GM06990 (cell line): ENCODE results near the gene NSUN4.
"Not testable (repeated sequence)": the region's sequence is repeated elsewhere in the genome, so short reads cannot be mapped to it uniquely, and the experiment has no call there.

Source experiments
- DNase-seq: peaks from one replicate; pipeline ENCODE4 v3.0.0-alpha.2; 2011; ENCODE audit not compliant: insufficient read length; ENCODE audit errors: extremely low read depth
- H3K27me3 ChIP-seq: replicated peaks from 2 replicates; pipeline ENCODE4 v1.6.0; 2011; ENCODE audit warnings: low read length; ENCODE audit not compliant: control insufficient read depth, insufficient read depth
- H3K36me3 ChIP-seq: 2 replicates; pipeline ENCODE4 v1.5.1; 2011; ENCODE audit warnings: low read length; ENCODE audit not compliant: control insufficient read depth, insufficient read depth
- H3K4me3 ChIP-seq: replicated peaks from 2 replicates; pipeline ENCODE4 v1.5.1; 2011; ENCODE audit warnings: low read depth, mild to moderate bottlenecking, control low read depth, low read length
- TF ChIP-seq, protein P1 (sequence below): IDR thresholded peaks from 2 replicates; pipeline ENCODE4 v1.5.1; 2011; ENCODE audit warnings: low read length, control low read depth, mild to moderate bottlenecking, inconsistent platforms; ENCODE audit not compliant: insufficient read depth, poor library complexity, severe bottlenecking

The NSUN4 gene

DNA sequence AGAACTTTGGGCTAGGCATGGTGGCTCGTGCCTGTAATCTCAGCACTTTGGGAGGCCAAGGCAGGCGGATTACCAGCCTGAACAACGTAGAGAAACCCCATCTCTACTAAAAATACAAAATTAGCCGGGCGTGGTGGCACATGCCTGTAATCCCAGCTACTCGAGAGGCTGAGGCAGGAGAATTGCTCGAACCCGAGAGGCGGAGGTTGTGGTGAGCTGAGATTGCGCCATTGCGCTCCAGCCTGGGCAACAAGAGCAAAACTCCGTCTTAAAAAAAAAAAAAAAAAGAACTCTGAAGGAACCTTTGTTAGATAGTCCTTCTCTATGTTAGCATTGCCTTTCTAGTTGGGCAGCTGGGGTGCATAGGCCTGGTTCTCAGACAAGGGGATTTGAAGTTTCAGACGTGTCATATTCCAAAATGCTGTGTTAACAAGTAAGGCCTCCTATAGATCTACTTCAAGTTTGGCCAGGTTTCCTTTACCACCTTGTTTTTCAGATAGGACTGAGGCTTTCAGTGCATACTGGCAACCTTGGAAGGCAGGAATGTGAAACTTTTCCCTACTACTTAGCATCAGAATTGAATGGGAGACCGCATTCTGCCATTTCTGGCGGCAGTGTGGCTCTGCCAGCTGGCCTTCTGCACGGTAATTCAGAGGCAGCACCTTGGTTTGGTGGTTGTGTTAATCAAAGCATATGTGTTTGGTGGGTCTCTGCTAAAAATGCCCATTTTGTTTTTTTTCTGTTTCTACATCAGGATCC, 31.0 kb upstream of the NSUN4 start:
- Histone ChIP-seq H3K4me3 (no peak overlapping the region), H3K36me3 (peaks cover 12% of the 10 kb centered on the region), H3K27me3 (no peaks in the 10 kb centered on the region)
- TF ChIP-seq, protein P1, sequence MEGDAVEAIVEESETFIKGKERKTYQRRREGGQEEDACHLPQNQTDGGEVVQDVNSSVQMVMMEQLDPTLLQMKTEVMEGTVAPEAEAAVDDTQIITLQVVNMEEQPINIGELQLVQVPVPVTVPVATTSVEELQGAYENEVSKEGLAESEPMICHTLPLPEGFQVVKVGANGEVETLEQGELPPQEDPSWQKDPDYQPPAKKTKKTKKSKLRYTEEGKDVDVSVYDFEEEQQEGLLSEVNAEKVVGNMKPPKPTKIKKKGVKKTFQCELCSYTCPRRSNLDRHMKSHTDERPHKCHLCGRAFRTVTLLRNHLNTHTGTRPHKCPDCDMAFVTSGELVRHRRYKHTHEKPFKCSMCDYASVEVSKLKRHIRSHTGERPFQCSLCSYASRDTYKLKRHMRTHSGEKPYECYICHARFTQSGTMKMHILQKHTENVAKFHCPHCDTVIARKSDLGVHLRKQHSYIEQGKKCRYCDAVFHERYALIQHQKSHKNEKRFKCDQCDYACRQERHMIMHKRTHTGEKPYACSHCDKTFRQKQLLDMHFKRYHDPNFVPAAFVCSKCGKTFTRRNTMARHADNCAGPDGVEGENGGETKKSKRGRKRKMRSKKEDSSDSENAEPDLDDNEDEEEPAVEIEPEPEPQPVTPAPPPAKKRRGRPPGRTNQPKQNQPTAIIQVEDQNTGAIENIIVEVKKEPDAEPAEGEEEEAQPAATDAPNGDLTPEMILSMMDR: no peak
- DNase-seq: no peak

DNA sequence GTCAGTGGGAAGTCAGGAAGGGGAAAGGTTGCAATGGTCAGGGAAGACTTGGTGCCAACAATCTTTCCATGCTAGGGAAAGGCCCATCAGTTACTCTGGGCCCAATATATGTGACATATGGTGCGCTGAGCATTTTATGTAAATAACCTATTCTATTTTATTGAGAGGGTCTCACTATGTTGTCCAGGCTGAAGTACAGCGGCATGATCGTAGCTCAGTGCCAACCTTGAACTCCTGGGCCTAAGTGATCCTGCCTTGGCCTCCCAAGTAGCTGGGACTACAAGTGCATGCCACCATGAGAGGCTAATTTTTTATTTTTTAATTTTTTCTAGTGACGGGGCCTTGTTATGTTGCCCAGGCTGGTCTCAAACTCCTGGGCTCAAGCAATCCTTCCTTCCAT, 30.3 kb upstream of the NSUN4 start:
- H3K27me3 ChIP-seq: no peaks in the 10 kb centered on the region
- TF ChIP-seq, protein P1: no peak
- H3K4me3 ChIP-seq: no peak overlapping the region
- no peak for DNase-seq
- H3K36me3 ChIP-seq: peaks cover 13% of the 10 kb centered on the region

DNA sequence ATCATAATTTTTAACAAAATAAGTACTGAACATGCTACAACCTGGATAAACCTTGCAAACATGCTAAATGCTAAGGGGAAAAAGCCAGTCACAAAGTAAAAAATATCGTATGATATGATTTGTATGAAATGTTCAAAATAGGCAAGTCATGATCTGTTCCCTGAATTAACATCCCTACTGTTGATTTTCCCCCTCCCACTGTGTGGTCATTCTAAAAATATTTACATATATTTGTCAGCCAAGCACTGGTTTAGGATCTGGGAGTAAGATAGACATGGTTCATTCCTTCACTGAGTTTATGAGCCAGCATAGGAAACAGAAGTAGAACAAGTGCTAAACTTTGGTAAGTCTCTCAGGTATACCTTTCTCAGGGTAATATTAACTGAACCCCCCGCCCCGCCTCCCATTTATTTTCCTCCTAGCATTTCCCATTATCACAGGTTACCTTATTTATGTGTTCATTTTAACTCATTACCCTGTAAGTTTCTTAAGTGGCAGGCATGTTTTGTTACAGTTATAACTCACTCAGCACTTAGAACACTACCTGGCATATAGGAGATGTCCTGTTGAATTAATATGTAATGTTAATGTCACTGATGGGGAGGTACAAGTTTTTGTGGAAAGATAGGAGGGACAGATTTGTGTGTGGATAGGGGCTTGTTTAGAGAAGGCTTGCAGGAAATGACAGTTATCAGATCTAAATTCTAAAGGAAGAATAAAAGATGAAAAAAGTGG, 24.8 kb upstream of the NSUN4 start:
- no peak for DNase-seq
- Histone ChIP-seq H3K36me3 (peaks cover 13% of the 10 kb centered on the region), H3K27me3 (no peaks in the 10 kb centered on the region), H3K4me3 (no peak overlapping the region)
- TF ChIP-seq, protein P1: no peak

DNA sequence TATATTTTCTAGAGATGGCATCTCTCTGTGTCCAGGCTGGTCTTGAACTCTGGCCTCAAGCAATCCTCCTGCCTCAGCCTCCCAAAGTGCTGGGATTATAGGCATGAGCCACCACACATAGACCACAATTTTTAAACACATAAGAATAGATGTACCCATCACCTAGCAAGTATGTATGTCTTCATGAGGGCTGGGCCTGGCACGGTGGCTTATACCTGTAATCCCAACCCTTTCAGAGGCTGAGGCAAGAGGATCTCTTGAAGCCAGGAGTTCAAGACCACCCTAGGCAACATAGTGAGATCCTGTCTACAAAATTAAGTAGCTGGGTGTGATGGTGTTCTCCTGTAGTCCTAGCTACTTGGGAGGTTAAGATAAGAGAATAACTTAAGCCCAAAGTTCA, 23.3 kb upstream of the NSUN4 start:
- Histone ChIP-seq H3K27me3 (no peaks in the 10 kb centered on the region), H3K36me3 (peaks cover 12% of the 10 kb centered on the region), H3K4me3 (no peak overlapping the region)
- TF ChIP-seq, protein P1: no peak
- no peak for DNase-seq

DNA sequence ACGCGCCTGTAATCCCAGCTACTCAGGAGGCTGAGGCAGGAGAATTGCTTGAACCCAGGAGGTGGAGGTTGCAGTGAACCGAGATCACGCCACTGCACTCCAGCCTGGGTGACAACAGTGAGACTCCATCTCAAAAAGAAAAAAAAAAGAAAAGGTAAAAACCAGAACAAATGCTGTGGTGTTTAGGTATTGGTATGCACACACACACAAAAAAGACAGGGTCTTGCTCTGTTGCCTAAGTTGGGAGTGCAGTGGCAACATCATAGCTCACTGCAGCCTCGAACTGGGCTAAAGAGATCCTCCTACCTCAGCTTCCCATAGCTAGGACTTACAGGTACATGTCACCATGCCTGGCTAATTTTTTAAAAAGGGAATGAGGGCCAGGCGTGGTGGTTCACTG, 21.3 kb upstream of the NSUN4 start:
- not testable (repeated sequence) for H3K4me3 ChIP-seq, DNase-seq, H3K36me3 ChIP-seq, H3K27me3 ChIP-seq

DNA sequence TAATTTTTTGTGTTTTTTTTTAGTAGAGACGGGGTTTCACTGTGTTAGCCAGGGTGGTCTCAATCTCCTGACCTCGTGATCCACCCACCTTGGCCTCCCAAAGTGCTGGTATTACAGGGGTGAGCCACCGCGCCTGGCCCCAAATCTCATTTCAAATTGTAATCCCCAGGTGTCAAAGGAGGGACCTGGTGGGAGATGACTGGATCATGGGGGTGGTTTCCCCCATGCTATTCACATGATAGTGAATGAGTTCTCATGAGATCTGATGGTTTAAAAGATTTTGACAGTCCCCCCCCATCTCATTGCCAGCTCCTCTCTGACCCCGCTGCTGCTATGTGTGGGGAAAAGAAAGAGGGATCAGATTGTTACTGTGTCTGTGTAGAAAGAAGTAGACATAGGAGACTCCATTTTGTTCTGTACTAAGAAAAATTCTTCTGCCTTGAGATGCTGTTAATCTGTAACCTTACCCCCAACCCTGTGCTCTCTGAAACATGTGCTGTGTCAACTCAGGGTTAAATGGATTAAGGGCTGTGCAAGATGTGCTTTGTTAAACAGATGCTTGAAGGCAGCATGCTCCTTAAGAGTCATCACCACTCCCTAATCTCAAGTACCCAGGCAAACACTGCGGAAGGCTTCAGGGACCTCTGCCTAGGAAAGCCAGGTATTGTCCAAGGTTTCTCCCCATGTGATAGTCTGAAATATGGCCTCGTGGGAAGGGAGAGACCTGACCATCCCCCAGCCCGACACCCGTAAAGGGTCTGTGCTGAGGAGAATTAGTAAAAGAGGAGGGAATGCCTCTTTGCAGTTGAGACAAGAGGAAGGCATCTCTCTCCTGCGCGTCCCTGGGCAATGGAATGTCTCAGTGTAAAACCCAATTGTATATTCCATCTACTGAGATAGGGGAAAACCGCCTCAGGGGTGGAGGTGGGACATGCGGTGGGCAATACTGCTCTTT, 20.4 kb upstream of the NSUN4 start:
- H3K4me3 ChIP-seq, DNase-seq, H3K36me3 ChIP-seq, H3K27me3 ChIP-seq: not testable (repeated sequence)

DNA sequence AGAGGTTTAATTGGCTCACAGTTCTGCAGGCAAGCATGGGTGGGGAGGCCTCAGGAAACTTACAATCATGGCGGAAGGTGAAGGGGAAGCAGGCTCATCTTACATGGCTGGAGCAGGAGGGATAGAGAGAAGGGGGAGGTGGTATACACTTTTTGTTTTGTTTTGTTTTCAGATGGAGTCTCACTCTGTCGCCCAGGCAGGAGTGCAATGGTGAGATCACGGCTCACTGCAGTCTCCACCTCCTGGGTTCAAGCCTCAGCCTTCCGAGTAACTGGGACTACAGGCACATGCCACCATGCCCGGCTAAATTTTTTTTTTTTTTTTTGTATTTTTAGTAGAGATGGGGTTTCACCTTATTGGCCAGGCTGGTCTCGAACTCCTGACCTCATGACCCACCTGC, 18.4 kb upstream of the NSUN4 start:
- not testable (repeated sequence) for H3K27me3 ChIP-seq, H3K4me3 ChIP-seq, DNase-seq, H3K36me3 ChIP-seq

DNA sequence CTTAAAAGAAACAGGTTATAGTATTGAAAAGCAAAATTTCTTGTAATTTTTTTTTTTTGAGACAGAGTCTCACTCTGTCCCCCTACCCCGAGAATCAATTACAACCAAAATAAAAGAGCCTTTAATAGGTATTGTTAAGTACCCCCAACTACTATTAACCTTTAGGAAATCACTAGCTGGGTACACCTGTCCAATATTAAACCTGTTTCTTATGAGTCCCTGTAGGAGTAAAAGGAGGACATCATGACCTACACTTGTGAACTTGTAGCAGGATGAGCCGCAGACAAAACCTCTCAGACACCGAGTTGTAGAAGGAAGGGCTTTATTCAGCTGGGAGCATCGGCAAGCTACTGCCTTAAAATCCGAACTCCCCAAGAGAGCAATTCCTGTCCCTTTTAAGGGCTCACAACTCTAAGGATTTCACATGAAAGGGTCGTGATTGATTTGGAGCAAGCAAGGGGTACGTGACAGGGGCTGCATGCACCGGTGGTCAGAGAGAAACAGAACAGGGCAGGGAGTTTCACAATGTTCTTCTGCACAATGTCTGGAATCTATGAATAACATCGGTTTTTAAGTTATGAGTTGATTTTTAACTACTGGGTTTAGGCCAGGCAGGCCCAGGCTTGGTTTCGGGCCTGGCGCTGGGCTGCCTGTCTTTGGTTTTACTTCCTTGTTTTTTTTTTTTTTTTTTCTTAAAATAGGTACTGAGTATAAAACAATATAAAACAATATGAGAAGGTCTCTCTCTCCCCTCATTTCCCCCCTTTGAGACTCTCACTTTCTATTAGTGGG, 15.1 kb upstream of the NSUN4 start:
- peak; percentile 50 for DNase-seq
- H3K4me3 ChIP-seq: peak overlapping the region; percentile 23
- not testable (repeated sequence) for H3K27me3 ChIP-seq, H3K36me3 ChIP-seq

DNA sequence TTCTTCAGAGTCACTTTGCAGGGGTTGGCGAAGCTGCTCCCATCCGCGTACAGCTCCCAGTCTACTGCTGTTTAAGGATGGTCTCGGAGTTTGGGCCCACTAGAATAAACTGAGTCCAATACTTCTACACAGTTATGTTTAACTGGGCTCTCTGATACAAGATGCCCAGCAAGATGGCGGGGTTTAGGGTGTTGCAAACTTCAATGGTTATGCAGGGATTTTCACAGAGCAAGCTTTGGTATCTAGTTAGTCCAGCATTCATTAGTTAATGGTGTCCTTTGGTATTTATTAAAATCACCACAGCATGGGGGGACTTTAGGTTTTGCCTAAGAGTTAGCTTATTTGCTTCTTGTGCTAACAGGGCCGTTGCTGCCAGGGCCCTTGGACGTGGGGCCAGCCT, 12.4 kb upstream of the NSUN4 start:
- H3K27me3 ChIP-seq, DNase-seq, H3K36me3 ChIP-seq: not testable (repeated sequence)
- H3K4me3 ChIP-seq: peak overlapping the region; percentile 36
